ENCODE measurements around the gene IQCH. TPM values are rescaled to one million over a fixed set of nuclear protein-coding genes. Genes with fewer than 3 reads are reported as not detected.

IQCH gene
- total and polyA plus RNA-seq, 8 donors, result 1.4 to 3.4 (median 2.8) TPM

- Histone ChIP-seq H3K4me1 (no peaks in the 10 kb centered on the region), H3K27ac (no peak overlapping the region), H3K36me3 (no peaks in the 10 kb centered on the region), H3K27me3 (no peaks in the 10 kb centered on the region), H3K9me3 (no peaks in the 10 kb centered on the region), H3K4me3 (no peak overlapping the region)
- no peak for DNase-seq
- peak; percentile 86 for ATAC-seq
- TF ChIP-seq, protein P1, sequence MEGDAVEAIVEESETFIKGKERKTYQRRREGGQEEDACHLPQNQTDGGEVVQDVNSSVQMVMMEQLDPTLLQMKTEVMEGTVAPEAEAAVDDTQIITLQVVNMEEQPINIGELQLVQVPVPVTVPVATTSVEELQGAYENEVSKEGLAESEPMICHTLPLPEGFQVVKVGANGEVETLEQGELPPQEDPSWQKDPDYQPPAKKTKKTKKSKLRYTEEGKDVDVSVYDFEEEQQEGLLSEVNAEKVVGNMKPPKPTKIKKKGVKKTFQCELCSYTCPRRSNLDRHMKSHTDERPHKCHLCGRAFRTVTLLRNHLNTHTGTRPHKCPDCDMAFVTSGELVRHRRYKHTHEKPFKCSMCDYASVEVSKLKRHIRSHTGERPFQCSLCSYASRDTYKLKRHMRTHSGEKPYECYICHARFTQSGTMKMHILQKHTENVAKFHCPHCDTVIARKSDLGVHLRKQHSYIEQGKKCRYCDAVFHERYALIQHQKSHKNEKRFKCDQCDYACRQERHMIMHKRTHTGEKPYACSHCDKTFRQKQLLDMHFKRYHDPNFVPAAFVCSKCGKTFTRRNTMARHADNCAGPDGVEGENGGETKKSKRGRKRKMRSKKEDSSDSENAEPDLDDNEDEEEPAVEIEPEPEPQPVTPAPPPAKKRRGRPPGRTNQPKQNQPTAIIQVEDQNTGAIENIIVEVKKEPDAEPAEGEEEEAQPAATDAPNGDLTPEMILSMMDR (IDR thresholded peaks at IDR 0.05), result no peak
- intact Hi-C loops (cut with DNase I), result no loop called here
These were observed 159.3 kb downstream of the IQCH start for GRCh38 chr15:67413770-67414390.

DNA sequence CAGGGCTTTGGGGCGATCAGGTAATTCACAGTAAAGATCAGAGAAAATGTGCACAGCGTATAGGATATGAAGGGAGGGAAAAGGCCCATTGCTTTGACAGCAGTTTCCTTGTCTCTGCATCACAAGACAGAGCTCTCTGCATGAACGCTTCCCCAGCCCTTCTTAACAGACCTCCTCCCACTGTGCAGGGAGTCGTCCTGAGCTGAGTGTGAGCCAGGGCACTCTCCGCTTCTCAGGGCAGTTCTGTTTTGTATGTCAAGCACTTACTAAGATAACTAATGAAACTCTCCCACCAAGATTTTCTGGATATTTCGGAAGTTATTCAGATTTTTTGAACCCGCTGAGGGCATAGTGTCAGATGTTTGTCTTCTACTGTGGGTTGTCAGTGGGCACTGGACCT lies 160.6 kb downstream of the IQCH start:
- intact Hi-C loops (cut with DNase I), result no loop called here
- no peak overlapping the region for H3K4me3 ChIP-seq
- no peaks in the 10 kb centered on the region for H3K4me1 ChIP-seq
- no peak for ATAC-seq
- H3K9me3 ChIP-seq, result no peaks in the 10 kb centered on the region
- DNase-seq, result no peak
- H3K27me3 ChIP-seq, result no peaks in the 10 kb centered on the region
- H3K36me3 ChIP-seq, result no peaks in the 10 kb centered on the region
- H3K27ac ChIP-seq, result no peak overlapping the region
- TF ChIP-seq, protein P1 (IDR thresholded peaks at IDR 0.05), result no peak

- H3K27ac ChIP-seq, result no peak overlapping the region
- TF ChIP-seq, protein P1 (IDR thresholded peaks at IDR 0.05), result no peak
- no peaks in the 10 kb centered on the region for H3K9me3 ChIP-seq
- no peaks in the 10 kb centered on the region for H3K27me3 ChIP-seq
- intact Hi-C loops (cut with DNase I), result no loop called here
- no peaks in the 10 kb centered on the region for H3K4me1 ChIP-seq
- no peaks in the 10 kb centered on the region for H3K36me3 ChIP-seq
- no peak for ATAC-seq
- DNase-seq, result no peak
- no peak overlapping the region for H3K4me3 ChIP-seq
These were observed 162.3 kb downstream of the IQCH start for GRCh38 chr15:67416891-67417290.

GRCh38 chr15:67419705-67420104 lies 165.1 kb downstream of the IQCH start:
- ATAC-seq (no peak), DNase-seq (no peak)
- Histone ChIP-seq H3K27me3 (no peaks in the 10 kb centered on the region), H3K4me1 (no peaks in the 10 kb centered on the region), H3K9me3 (no peaks in the 10 kb centered on the region), H3K27ac (no peak overlapping the region), H3K4me3 (no peak overlapping the region), H3K36me3 (no peaks in the 10 kb centered on the region)
- intact Hi-C loops (cut with DNase I), result no loop called here
- TF ChIP-seq, protein P1 (IDR thresholded peaks at IDR 0.05), result no peak

GRCh38 chr15:67420137-67420536 lies 165.6 kb downstream of the IQCH start:
- no peak for DNase-seq
- intact Hi-C loops (cut with DNase I), result no loop called here
- Histone ChIP-seq H3K27ac (no peak overlapping the region), H3K9me3 (no peaks in the 10 kb centered on the region), H3K4me1 (no peaks in the 10 kb centered on the region), H3K27me3 (no peaks in the 10 kb centered on the region), H3K36me3 (no peaks in the 10 kb centered on the region), H3K4me3 (no peak overlapping the region)
- TF ChIP-seq, protein P1 (IDR thresholded peaks at IDR 0.05), result no peak
- no peak for ATAC-seq

Data from left lung (tissue), 10 donors.